Neural cell (in vitro differentiated cells): ENCODE data around the gene PIGP. TPM values are rescaled to one million over a fixed set of nuclear protein-coding genes. Genes with fewer than 3 reads are reported as not detected.

ENCODE experiments used
- H2AFZ ChIP-seq: fragments of 200-600, 300-800 bp; sonication (generic), shearing (Covaris generic); 2 replicates; pipeline ENCODE4 v1.6.0; 2014; ENCODE audit warnings: low read depth, mild to moderate bottlenecking, antibody characterized with exemption, low read length, moderate library complexity
- H3F3A ChIP-seq: fragments of 200-600 bp; shearing (Covaris generic); 2 replicates; pipeline ENCODE4 v1.6.1; 2016; ENCODE audit warnings: mild to moderate bottlenecking, moderate library complexity, mixed read lengths, antibody characterized with exemption, low read length; ENCODE audit not compliant: insufficient read depth, poor library complexity, severe bottlenecking
- H3K27ac ChIP-seq: fragments of 200-600, 300-800 bp; sonication (generic), shearing (Covaris generic); 2 replicates; pipeline ENCODE4 v1.5.1; 2014; ENCODE audit warnings: mild to moderate bottlenecking, low read length, moderate library complexity
- H3K27me3 ChIP-seq: fragments of 300-800, 200-600 bp; sonication (generic), shearing (Covaris generic); 2 replicates; pipeline ENCODE4 v1.6.0; 2014; ENCODE audit warnings: mild to moderate bottlenecking, low read depth, low read length, moderate library complexity; ENCODE audit not compliant: insufficient read depth
- H3K36me3 ChIP-seq: fragments of 300-800, 200-600 bp; sonication (generic), shearing (Covaris generic); 2 replicates; pipeline ENCODE4 v1.5.1; 2014; ENCODE audit warnings: mild to moderate bottlenecking, antibody characterized with exemption, low read length, moderate library complexity; ENCODE audit not compliant: insufficient read depth
- H3K4me2 ChIP-seq: fragments of 300-800, 200-600 bp; sonication (generic), shearing (Covaris generic); 2 replicates; pipeline ENCODE4 v1.6.0; 2014; ENCODE audit warnings: mild to moderate bottlenecking, low read length
- H3K4me3 ChIP-seq: fragments of 300-800, 200-600 bp; sonication (generic), shearing (Covaris generic); 2 replicates; pipeline ENCODE4 v1.5.1; 2014; ENCODE audit warnings: mild to moderate bottlenecking, low read length, moderate library complexity
- H3K79me2 ChIP-seq: fragments of 200-600 bp; shearing (Covaris generic); replicated peaks from 2 replicates; pipeline ENCODE4 v1.6.0; 2014; ENCODE audit warnings: mild to moderate bottlenecking, low read length, moderate library complexity; ENCODE audit not compliant: insufficient read depth
- H3K9ac ChIP-seq: fragments of 300-800, 200-600 bp; sonication (generic), shearing (Covaris generic); 2 replicates; pipeline ENCODE4 v1.6.1; 2016; ENCODE audit warnings: mild to moderate bottlenecking, low read length, mixed read lengths
- H3K9me2 ChIP-seq: fragments of 200-600 bp; shearing (Covaris generic); 2 replicates; pipeline ENCODE4 v1.6.1; 2016; ENCODE audit warnings: mild to moderate bottlenecking, low read length, mixed read lengths; ENCODE audit not compliant: insufficient read depth
- H3K9me3 ChIP-seq: fragments of 200-600, 300-800 bp; sonication (generic), shearing (Covaris generic); 2 replicates; pipeline ENCODE4 v1.6.1; 2016; ENCODE audit warnings: mild to moderate bottlenecking, mixed run types, low read length, moderate library complexity, mixed read lengths
- H4K20me1 ChIP-seq: fragments of 200-600 bp; shearing (Covaris generic); 2 replicates; pipeline ENCODE4 v1.6.1; 2016; ENCODE audit warnings: mild to moderate bottlenecking, mixed run types; ENCODE audit not compliant: insufficient read depth
- EP300 ChIP-seq: fragments of 450-650 bp; conservative IDR thresholded peaks from 2 replicates; pipeline ENCODE4 v1.6.1; 2014; ENCODE audit warnings: antibody characterized with exemption, mild to moderate bottlenecking, moderate library complexity; ENCODE audit not compliant: poor library complexity, severe bottlenecking
- EZH2 ChIP-seq: fragments of 200-600, 300-800 bp; shearing (Covaris generic), sonication (generic); IDR thresholded peaks from 2 replicates; pipeline ENCODE4 v1.6.1; 2014; ENCODE audit warnings: antibody characterized with exemption, low read length, borderline replicate concordance, mild to moderate bottlenecking; ENCODE audit not compliant: insufficient read depth, poor library complexity, severe bottlenecking
- MXI1 ChIP-seq: fragments of 450-650 bp; conservative IDR thresholded peaks from 2 replicates; pipeline ENCODE4 v1.6.1; 2014; ENCODE audit warnings: antibody characterized with exemption, mild to moderate bottlenecking; ENCODE audit not compliant: poor library complexity, severe bottlenecking
- POLR2AphosphoS5 ChIP-seq: IDR thresholded peaks from 2 replicates; pipeline ENCODE4 v1.6.1; 2012
- RAD21 ChIP-seq: fragments of 450-650 bp; conservative IDR thresholded peaks from 2 replicates; pipeline ENCODE4 v1.6.1; 2014; ENCODE audit warnings: antibody characterized with exemption, mild to moderate bottlenecking, moderate library complexity
- REST ChIP-seq: IDR thresholded peaks from 2 replicates; pipeline ENCODE4 v1.6.1; 2012; ENCODE audit warnings: borderline replicate concordance
- SMC3 ChIP-seq: fragments of 450-650 bp; conservative IDR thresholded peaks from 2 replicates; pipeline ENCODE4 v1.6.1; 2014; ENCODE audit warnings: antibody characterized with exemption, mild to moderate bottlenecking, moderate library complexity; ENCODE audit not compliant: poor library complexity
- TAF1 ChIP-seq: IDR thresholded peaks from 2 replicates; pipeline ENCODE4 v1.6.1; 2012; ENCODE audit warnings: low read depth
- polyA plus RNA-seq: library from polyadenylated mRNA; depleted of rRNA; stranded (reverse); fragments of >200 nt; gene quantifications from 2 replicates; pipeline ENCODE4 v1.2.3, GENCODE V29; 2014
- TF ChIP-seq, protein P1 (sequence below): fragments of 450-650 bp; IDR thresholded peaks from 2 replicates; pipeline ENCODE4 v1.5.1; 2014; ENCODE audit warnings: antibody characterized with exemption, mild to moderate bottlenecking, moderate library complexity; ENCODE audit not compliant: poor library complexity, severe bottlenecking

Gene PIGP
- polyA plus RNA-seq, 1 donor from 2014 or later: 38.5 TPM

GRCh38 chr21:37072274-37072987 lies 440 bp downstream of the PIGP start:
- peak; percentile 72 for TF ChIP-seq TAF1
- TF ChIP-seq, protein P1, sequence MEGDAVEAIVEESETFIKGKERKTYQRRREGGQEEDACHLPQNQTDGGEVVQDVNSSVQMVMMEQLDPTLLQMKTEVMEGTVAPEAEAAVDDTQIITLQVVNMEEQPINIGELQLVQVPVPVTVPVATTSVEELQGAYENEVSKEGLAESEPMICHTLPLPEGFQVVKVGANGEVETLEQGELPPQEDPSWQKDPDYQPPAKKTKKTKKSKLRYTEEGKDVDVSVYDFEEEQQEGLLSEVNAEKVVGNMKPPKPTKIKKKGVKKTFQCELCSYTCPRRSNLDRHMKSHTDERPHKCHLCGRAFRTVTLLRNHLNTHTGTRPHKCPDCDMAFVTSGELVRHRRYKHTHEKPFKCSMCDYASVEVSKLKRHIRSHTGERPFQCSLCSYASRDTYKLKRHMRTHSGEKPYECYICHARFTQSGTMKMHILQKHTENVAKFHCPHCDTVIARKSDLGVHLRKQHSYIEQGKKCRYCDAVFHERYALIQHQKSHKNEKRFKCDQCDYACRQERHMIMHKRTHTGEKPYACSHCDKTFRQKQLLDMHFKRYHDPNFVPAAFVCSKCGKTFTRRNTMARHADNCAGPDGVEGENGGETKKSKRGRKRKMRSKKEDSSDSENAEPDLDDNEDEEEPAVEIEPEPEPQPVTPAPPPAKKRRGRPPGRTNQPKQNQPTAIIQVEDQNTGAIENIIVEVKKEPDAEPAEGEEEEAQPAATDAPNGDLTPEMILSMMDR: no peak
- no peak for TF ChIP-seq MXI1
- TF ChIP-seq REST: peak; percentile 87
- no peak for TF ChIP-seq EP300
- TF ChIP-seq POLR2AphosphoS5: peak; percentile 79
- no peak for TF ChIP-seq EZH2
- TF ChIP-seq RAD21: peak; percentile 48
- TF ChIP-seq SMC3: peak; percentile 41
- Histone ChIP-seq H3K9ac (peak overlapping the region; percentile 94), H4K20me1 (peaks cover 4% of the 10 kb centered on the region), H2AFZ (peak overlapping the region; percentile 62), H3K9me2 (no peaks in the 10 kb centered on the region), H3K36me3 (no peaks in the 10 kb centered on the region), H3K79me2 (peaks cover 41% of the 10 kb centered on the region), H3K4me2 (peak overlapping the region; percentile 72), H3F3A (peaks cover 11% of the 10 kb centered on the region), H3K27ac (peak overlapping the region; percentile 99), H3K9me3 (no peaks in the 10 kb centered on the region), H3K4me3 (peak overlapping the region; percentile 73), H3K27me3 (no peaks in the 10 kb centered on the region)

GRCh38 chr21:37071561-37072273 lies 1.2 kb downstream of the PIGP start:
- Histone ChIP-seq H2AFZ (peak overlapping the region; percentile 62), H3K9me2 (no peaks in the 10 kb centered on the region), H3K36me3 (no peaks in the 10 kb centered on the region), H3K27ac (peak overlapping the region; percentile 99), H3K4me3 (peak overlapping the region; percentile 73), H4K20me1 (peaks cover 4% of the 10 kb centered on the region), H3K9me3 (no peaks in the 10 kb centered on the region), H3K79me2 (peaks cover 34% of the 10 kb centered on the region), H3K27me3 (no peaks in the 10 kb centered on the region), H3K9ac (peak overlapping the region; percentile 94), H3F3A (peaks cover 11% of the 10 kb centered on the region), H3K4me2 (peak overlapping the region; percentile 72)
- TF ChIP-seq, protein P1: no peak
- TF ChIP-seq EZH2 (no peak), EP300 (no peak), REST (no peak), POLR2AphosphoS5 (no peak), TAF1 (no peak), MXI1 (no peak), SMC3 (no peak), RAD21 (no peak)
